PC-3 (cell line): Measurements from ENCODE around the gene CD58. TPM values are rescaled to one million over a fixed set of nuclear protein-coding genes. Genes with fewer than 3 reads are reported as not detected.

Experiments
- ATAC-seq: fragments of 200-7000 bp; cut with Tn5 transposase; 2 replicates; pipeline ENCODE4 v1.9.1; 2020; ENCODE audit warnings: mild to moderate bottlenecking, moderate library complexity
- BruUV-seq: library from RNA; stranded (reverse); fragments of 400-500 nt; replicated peaks from 2 replicates; lab custom pipeline; 2021; lab: Mats Ljungman, UMichigan
- CTCF ChIA-PET: fragments of 300-600 bp; sonication (Branson Sonifier 250); formaldehyde crosslinking; loops from one replicate; lab custom pipeline; 2022; ENCODE audit warnings: antibody characterized with exemption; lab: Charles Lee
- POLR2A ChIA-PET: fragments of 300-600 bp; sonication (Branson Sonifier 250); formaldehyde crosslinking; loops from one replicate; lab custom pipeline; 2022; ENCODE audit warnings: antibody characterized with exemption; ENCODE audit not compliant: unreplicated experiment; lab: Charles Lee
- DNase-seq: peaks from one replicate; pipeline ENCODE4 v3.0.0-alpha.2; 2015
- H2AFZ ChIP-seq: fragments of 300-600 bp; sonication (generic); 2 replicates; pipeline ENCODE4 v1.6.0; 2016; ENCODE audit warnings: antibody characterized with exemption, low read length
- H3F3A ChIP-seq: fragments of 300-600 bp; sonication (generic); one replicate; pipeline ENCODE4 v1.6.0; 2017; ENCODE audit warnings: antibody characterized with exemption, low read length, control low read depth, mild to moderate bottlenecking; ENCODE audit not compliant: unreplicated experiment
- H3K27ac ChIP-seq: fragments of 300-600 bp; sonication (generic); 2 replicates; pipeline ENCODE4 v1.5.1; 2016; ENCODE audit warnings: mild to moderate bottlenecking, low read length
- H3K27me3 ChIP-seq: fragments of 300-600 bp; sonication (generic); 2 replicates; pipeline ENCODE4 v1.6.1; 2016; ENCODE audit warnings: low read length, mixed read lengths
- H3K36me3 ChIP-seq: fragments of 300-600 bp; sonication (generic); 2 replicates; pipeline ENCODE4 v1.6.1; 2016; ENCODE audit warnings: low read depth, mixed run types, low read length, mixed read lengths
- H3K4me1 ChIP-seq: fragments of 300-600 bp; sonication (generic); 2 replicates; pipeline ENCODE4 v1.5.1; 2016; ENCODE audit warnings: low read length; ENCODE audit not compliant: insufficient read depth
- H3K4me2 ChIP-seq: fragments of 300-600 bp; sonication (generic); 2 replicates; pipeline ENCODE4 v1.6.0; 2016; ENCODE audit warnings: low read length
- H3K4me3 ChIP-seq: fragments of 300-600 bp; sonication (generic); 2 replicates; pipeline ENCODE4 v1.5.1; 2016; ENCODE audit warnings: mild to moderate bottlenecking, low read length, mixed read lengths
- H3K79me2 ChIP-seq: fragments of 300-600 bp; sonication (generic); 2 replicates; pipeline ENCODE4 v1.6.1; 2017; ENCODE audit warnings: low read length, mixed read lengths
- H3K9ac ChIP-seq: fragments of 300-600 bp; sonication (generic); 2 replicates; pipeline ENCODE4 v1.6.0; 2016; ENCODE audit warnings: mild to moderate bottlenecking, low read length
- H3K9me2 ChIP-seq: fragments of 300-600 bp; sonication (generic); replicated peaks from 2 replicates; pipeline ENCODE4 v1.6.1; 2016; ENCODE audit warnings: mixed run types, low read length, mixed read lengths
- H3K9me3 ChIP-seq: fragments of 300-600 bp; sonication (generic); 2 replicates; pipeline ENCODE4 v1.6.1; 2016; ENCODE audit warnings: low read length, mixed read lengths
- H4K20me1 ChIP-seq: fragments of 300-600 bp; sonication (generic); 2 replicates; pipeline ENCODE4 v1.6.1; 2016; ENCODE audit warnings: low read length, mixed read lengths
- EZH2 ChIP-seq: fragments of 300-600 bp; sonication (generic); IDR thresholded peaks from one replicate; pipeline ENCODE4 v1.6.1; 2017; ENCODE audit warnings: antibody characterized with exemption, mild to moderate bottlenecking, low read length; ENCODE audit not compliant: unreplicated experiment
- EZH2phosphoT487 ChIP-seq: fragments of 300-600 bp; sonication (generic); IDR thresholded peaks from 2 replicates; pipeline ENCODE4 v1.6.1; 2018; ENCODE audit warnings: mild to moderate bottlenecking, antibody characterized with exemption, low read length, borderline replicate concordance
- intact Hi-C: fragments of 100-400 bp; cut with micrococcal nuclease; formaldehyde crosslinking; loops from 2 replicates; pipeline ENCODE4 v1.9.0; 2023
- total RNA-seq: library from RNA; depleted of rRNA; stranded (reverse); fragments of >200 nt; gene quantifications from 2 replicates; pipeline ENCODE4 v1.2.3, GENCODE V29; 2014
- TF ChIP-seq, protein P1 (sequence below): fragments of 300-600 bp; sonication (generic); conservative IDR thresholded peaks from 2 replicates; pipeline ENCODE4 v1.5.1; 2017; ENCODE audit warnings: antibody characterized with exemption, low read depth, mild to moderate bottlenecking, low read length

CD58 gene
- total RNA-seq, 1 experiment from 2014 or later = 26.9 TPM

DNA sequence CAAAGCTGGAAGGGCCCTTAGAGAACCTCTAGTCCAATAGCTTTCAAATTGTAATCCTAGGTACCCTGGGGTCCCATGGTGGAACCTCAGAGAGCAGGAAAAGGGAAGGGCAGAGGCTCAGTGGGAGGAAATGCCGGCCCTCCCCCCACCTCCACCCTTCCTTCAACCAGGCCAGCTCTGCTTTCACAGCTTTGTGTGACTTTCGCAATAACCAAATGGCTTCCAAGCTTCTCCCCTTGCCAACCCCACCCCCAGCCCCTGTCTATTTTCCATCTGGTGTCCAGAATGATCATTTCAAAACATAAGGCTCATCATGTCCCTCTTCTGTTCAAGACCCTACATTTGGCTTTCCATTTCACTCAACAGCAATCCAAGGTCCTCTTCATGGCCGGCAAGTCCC, 74.4 kb downstream of the CD58 start:
- ATAC-seq (no peak), DNase-seq (peak; percentile 24)
- H3K36me3 ChIP-seq = no peaks in the 10 kb centered on the region
- no peaks in the 10 kb centered on the region for H3K9me3 ChIP-seq
- H3K4me3 ChIP-seq = no peak overlapping the region
- H3K4me2 ChIP-seq = no peak overlapping the region
- H4K20me1 ChIP-seq = no peaks in the 10 kb centered on the region
- ChIA-PET POLR2A (no interaction called here), CTCF (no interaction called here)
- no TSS peak for BruUV-seq
- peaks cover 27% of the 10 kb centered on the region for H3K4me1 ChIP-seq
- no peaks in the 10 kb centered on the region for H3K79me2 ChIP-seq
- H3K9ac ChIP-seq = no peak overlapping the region
- no peaks in the 10 kb centered on the region for H3K27me3 ChIP-seq
- H3K9me2 ChIP-seq = no peaks in the 10 kb centered on the region
- H3F3A ChIP-seq = no peaks in the 10 kb centered on the region
- intact Hi-C loops = no loop called here
- H2AFZ ChIP-seq = no peak overlapping the region
- H3K27ac ChIP-seq = no peak overlapping the region
- TF ChIP-seq EZH2phosphoT487 (no peak), EZH2 (no peak)
- TF ChIP-seq, protein P1, sequence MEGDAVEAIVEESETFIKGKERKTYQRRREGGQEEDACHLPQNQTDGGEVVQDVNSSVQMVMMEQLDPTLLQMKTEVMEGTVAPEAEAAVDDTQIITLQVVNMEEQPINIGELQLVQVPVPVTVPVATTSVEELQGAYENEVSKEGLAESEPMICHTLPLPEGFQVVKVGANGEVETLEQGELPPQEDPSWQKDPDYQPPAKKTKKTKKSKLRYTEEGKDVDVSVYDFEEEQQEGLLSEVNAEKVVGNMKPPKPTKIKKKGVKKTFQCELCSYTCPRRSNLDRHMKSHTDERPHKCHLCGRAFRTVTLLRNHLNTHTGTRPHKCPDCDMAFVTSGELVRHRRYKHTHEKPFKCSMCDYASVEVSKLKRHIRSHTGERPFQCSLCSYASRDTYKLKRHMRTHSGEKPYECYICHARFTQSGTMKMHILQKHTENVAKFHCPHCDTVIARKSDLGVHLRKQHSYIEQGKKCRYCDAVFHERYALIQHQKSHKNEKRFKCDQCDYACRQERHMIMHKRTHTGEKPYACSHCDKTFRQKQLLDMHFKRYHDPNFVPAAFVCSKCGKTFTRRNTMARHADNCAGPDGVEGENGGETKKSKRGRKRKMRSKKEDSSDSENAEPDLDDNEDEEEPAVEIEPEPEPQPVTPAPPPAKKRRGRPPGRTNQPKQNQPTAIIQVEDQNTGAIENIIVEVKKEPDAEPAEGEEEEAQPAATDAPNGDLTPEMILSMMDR = no peak

DNA sequence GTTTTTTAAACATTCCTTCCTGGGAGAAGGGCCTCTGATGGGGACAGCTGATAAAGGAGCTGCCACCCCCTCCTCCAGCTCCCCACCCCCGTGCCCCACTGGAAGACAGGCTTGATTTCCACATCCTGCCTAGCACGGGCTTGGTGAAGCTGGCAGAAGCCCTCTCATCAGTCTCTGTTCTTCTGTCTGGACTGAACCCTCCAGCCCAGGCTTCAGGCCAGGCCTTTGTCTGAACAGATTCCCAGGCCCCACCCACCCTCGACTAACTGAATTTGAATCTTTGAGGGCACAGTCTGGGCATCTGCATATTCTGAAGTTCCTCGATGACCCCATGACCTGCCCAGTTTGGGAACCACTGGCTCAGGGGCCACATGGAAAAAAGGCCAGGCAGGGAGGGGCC, 75.3 kb downstream of the CD58 start:
- Histone ChIP-seq H3K4me1 (peaks cover 30% of the 10 kb centered on the region), H3K27me3 (no peaks in the 10 kb centered on the region), H3K36me3 (no peaks in the 10 kb centered on the region), H3K27ac (no peak overlapping the region), H4K20me1 (no peaks in the 10 kb centered on the region), H3K9ac (no peak overlapping the region), H3K79me2 (no peaks in the 10 kb centered on the region), H3K9me3 (no peaks in the 10 kb centered on the region), H3K4me2 (no peak overlapping the region), H3F3A (no peaks in the 10 kb centered on the region), H2AFZ (no peak overlapping the region), H3K9me2 (no peaks in the 10 kb centered on the region), H3K4me3 (no peak overlapping the region)
- POLR2A ChIA-PET = no interaction called here
- CTCF ChIA-PET = no interaction called here
- ATAC-seq = no peak
- BruUV-seq = no TSS peak
- intact Hi-C loops = no loop called here
- no peak for TF ChIP-seq EZH2phosphoT487
- TF ChIP-seq, protein P1 = no peak
- TF ChIP-seq EZH2 = no peak
- no peak for DNase-seq

DNA sequence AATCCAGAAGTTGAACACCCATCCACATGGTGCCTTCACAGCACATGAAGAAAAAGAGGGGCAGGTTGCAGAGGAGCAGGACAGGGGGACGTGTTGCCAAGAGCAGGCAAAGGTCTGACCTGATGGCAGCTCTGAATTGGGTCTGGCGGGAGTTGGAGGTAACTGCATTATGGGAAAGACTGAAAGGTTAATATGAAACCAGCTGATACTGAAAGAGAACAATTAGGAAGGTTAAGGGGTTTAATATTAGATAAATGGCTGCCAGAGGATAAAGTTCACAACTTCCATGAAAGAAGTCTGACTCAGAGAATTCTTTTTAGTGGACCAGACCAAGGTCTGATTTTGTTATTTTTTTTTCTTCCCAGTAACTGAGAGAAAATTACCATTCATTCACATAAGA, 76.1 kb downstream of the CD58 start:
- Histone ChIP-seq H2AFZ (no peak overlapping the region), H3K4me3 (no peak overlapping the region), H3K4me1 (peaks cover 38% of the 10 kb centered on the region), H3K9ac (no peak overlapping the region), H3K9me3 (no peaks in the 10 kb centered on the region), H3K4me2 (no peak overlapping the region), H3K27me3 (no peaks in the 10 kb centered on the region), H3K36me3 (no peaks in the 10 kb centered on the region), H4K20me1 (no peaks in the 10 kb centered on the region), H3F3A (no peaks in the 10 kb centered on the region), H3K27ac (no peak overlapping the region), H3K9me2 (no peaks in the 10 kb centered on the region), H3K79me2 (no peaks in the 10 kb centered on the region)
- TF ChIP-seq EZH2 (no peak), EZH2phosphoT487 (no peak)
- TF ChIP-seq, protein P1 = no peak
- ChIA-PET POLR2A (no interaction called here), CTCF (no interaction called here)
- ATAC-seq (no peak), DNase-seq (no peak)
- BruUV-seq = no TSS peak
- intact Hi-C loops = no loop called here
